ENCODE data around the gene SOX5. TPM values are rescaled to one million over a fixed set of nuclear protein-coding genes. Genes with fewer than 3 reads are reported as not detected.

Gene SOX5
- total RNA-seq, 3 donors from 2014 or later (not counting 1 experiment from before 2014, with no cell fraction given), result 0.80 to 0.95 TPM; not detected in 1

DNA sequence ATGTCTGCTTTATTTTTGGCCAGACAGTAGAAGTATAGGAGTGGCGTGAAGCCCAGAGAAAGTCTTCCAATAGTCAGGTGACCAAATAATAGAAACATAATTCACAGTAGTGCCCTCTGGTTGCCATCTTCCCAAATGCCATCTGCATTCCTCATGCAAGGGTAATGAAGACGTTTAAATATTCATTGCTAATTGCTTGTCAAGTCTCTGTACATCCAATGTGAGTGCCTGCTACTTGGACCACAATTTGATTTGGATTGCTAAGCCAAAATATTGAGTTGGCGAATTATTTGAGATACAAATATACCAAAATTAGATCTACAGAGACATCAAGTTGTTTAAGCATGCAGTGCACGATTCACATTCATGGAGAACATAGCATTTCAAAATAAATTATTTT lies 402.7 kb downstream of the SOX5 start:
- DNase-seq (no peak), ATAC-seq (no peak)
- no peaks in the 10 kb centered on the region for H3K27me3 ChIP-seq (ENCODE audit: control insufficient read depth, insufficient read depth, low read length)
- H3K4me1 Mint-ChIP-seq, result no peaks in the 10 kb centered on the region
- no peaks in the 10 kb centered on the region for H3K4me1 ChIP-seq (ENCODE audit: control insufficient read depth, insufficient read depth, low read length)
- no peaks in the 10 kb centered on the region for H3K36me3 Mint-ChIP-seq
- 83% methylated on average over 3 of the region's 4 CpGs for WGBS (ENCODE audit: insufficient coverage)
- H3K27me3 Mint-ChIP-seq (ENCODE audit: low read depth in 2 of 2), result no peaks in the 10 kb centered on the region
- H3K9me3 Mint-ChIP-seq, result peaks cover 4 to 5% of the 10 kb centered on the region in 2 donors
- H3K9me3 ChIP-seq (ENCODE audit: control insufficient read depth, insufficient read depth, low read length), result no peaks in the 10 kb centered on the region
- intact Hi-C loops (cut with micrococcal nuclease), result no loop called here
- no peaks in the 10 kb centered on the region for H3K36me3 ChIP-seq (ENCODE audit: control insufficient read depth, insufficient read depth, low read length)
- H3K27ac ChIP-seq (ENCODE audit: low read length), result no peak overlapping the region
- no peak overlapping the region for H3K4me3 Mint-ChIP-seq
- H3K27ac Mint-ChIP-seq, result no peak overlapping the region
- no peak overlapping the region for H3K4me3 ChIP-seq (ENCODE audit: low read length)
- TF ChIP-seq, protein P1, sequence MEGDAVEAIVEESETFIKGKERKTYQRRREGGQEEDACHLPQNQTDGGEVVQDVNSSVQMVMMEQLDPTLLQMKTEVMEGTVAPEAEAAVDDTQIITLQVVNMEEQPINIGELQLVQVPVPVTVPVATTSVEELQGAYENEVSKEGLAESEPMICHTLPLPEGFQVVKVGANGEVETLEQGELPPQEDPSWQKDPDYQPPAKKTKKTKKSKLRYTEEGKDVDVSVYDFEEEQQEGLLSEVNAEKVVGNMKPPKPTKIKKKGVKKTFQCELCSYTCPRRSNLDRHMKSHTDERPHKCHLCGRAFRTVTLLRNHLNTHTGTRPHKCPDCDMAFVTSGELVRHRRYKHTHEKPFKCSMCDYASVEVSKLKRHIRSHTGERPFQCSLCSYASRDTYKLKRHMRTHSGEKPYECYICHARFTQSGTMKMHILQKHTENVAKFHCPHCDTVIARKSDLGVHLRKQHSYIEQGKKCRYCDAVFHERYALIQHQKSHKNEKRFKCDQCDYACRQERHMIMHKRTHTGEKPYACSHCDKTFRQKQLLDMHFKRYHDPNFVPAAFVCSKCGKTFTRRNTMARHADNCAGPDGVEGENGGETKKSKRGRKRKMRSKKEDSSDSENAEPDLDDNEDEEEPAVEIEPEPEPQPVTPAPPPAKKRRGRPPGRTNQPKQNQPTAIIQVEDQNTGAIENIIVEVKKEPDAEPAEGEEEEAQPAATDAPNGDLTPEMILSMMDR (IDR thresholded peaks at IDR 0.05), result no peak

DNA sequence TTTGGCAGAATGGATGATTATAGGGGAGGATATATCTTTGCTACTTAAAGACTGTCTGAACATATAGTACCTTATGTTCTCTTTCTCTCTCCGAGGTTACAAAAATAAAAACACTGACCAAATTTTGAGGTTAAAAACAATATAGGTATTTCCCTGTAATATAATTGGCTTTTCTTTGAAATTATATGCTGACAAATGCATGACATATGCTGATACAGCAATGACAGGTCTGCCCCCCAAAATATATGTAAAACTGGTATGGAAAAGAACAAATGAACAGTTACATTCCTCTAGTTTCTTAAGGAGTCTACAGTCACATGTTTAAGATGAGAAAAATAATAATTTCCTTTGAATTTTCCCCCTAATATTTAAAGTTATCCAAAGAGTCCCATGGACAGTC lies 405.7 kb downstream of the SOX5 start:
- peaks cover 4 to 12% of the 10 kb centered on the region in 2 donors for H3K9me3 Mint-ChIP-seq
- H3K27me3 Mint-ChIP-seq (ENCODE audit: low read depth in 2 of 2), result no peaks in the 10 kb centered on the region
- no peaks in the 10 kb centered on the region for H3K4me1 Mint-ChIP-seq
- H3K36me3 ChIP-seq (ENCODE audit: control insufficient read depth, insufficient read depth, low read length), result no peaks in the 10 kb centered on the region
- intact Hi-C loops (cut with micrococcal nuclease), result no loop called here
- no peaks in the 10 kb centered on the region for H3K4me1 ChIP-seq (ENCODE audit: control insufficient read depth, insufficient read depth, low read length)
- no CpG with 5 or more reads among the region's 1 CpG for WGBS (ENCODE audit: insufficient coverage)
- TF ChIP-seq, protein P1 (IDR thresholded peaks at IDR 0.05), result no peak
- no peaks in the 10 kb centered on the region for H3K9me3 ChIP-seq (ENCODE audit: control insufficient read depth, insufficient read depth, low read length)
- DNase-seq, result no peak
- no peaks in the 10 kb centered on the region for H3K27me3 ChIP-seq (ENCODE audit: control insufficient read depth, insufficient read depth, low read length)
- no peak overlapping the region for H3K27ac ChIP-seq (ENCODE audit: low read length)
- no peaks in the 10 kb centered on the region for H3K36me3 Mint-ChIP-seq
- ATAC-seq, result no peak
- H3K4me3 ChIP-seq (ENCODE audit: low read length), result no peak overlapping the region
- no peak overlapping the region for H3K4me3 Mint-ChIP-seq
- no peak overlapping the region for H3K27ac Mint-ChIP-seq

DNA sequence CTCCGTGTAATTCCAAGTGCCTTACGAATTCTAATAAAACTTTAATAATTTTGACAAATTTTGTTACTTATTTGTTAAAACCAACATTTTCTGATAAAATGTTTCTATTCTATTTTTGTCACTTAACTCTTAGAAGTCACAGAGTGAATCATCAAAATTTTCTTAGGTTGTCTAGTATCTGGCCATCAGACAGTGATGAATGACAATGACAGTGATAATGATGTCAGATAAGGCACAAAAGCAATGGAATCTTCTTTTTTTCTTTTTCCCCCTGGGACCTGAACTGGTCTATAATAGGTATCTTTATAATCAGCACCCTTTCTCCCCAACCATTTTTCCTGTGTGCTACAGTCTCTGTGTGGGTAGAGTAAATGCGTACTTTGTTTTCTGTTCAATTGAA lies 407.3 kb downstream of the SOX5 start:
- Mint-ChIP-seq H3K4me1 (no peaks in the 10 kb centered on the region), H3K27me3 (ENCODE audit: low read depth in 2 of 2) (no peaks in the 10 kb centered on the region), H3K4me3 (no peak overlapping the region), H3K27ac (no peak overlapping the region), H3K36me3 (no peaks in the 10 kb centered on the region), H3K9me3 (peaks cover 2 to 12% of the 10 kb centered on the region in 2 donors)
- no peaks in the 10 kb centered on the region for H3K36me3 ChIP-seq (ENCODE audit: control insufficient read depth, insufficient read depth, low read length)
- no peak for ATAC-seq
- no peak for DNase-seq
- no peak overlapping the region for H3K4me3 ChIP-seq (ENCODE audit: low read length)
- H3K9me3 ChIP-seq (ENCODE audit: control insufficient read depth, insufficient read depth, low read length), result no peaks in the 10 kb centered on the region
- TF ChIP-seq, protein P1 (IDR thresholded peaks at IDR 0.05), result no peak
- WGBS (ENCODE audit: insufficient coverage), result 100% methylated on average over 2 of the region's 3 CpGs
- intact Hi-C loops (cut with micrococcal nuclease), result no loop called here
- H3K27me3 ChIP-seq (ENCODE audit: control insufficient read depth, insufficient read depth, low read length), result no peaks in the 10 kb centered on the region
- H3K4me1 ChIP-seq (ENCODE audit: control insufficient read depth, insufficient read depth, low read length), result no peaks in the 10 kb centered on the region
- no peak overlapping the region for H3K27ac ChIP-seq (ENCODE audit: low read length)

DNA sequence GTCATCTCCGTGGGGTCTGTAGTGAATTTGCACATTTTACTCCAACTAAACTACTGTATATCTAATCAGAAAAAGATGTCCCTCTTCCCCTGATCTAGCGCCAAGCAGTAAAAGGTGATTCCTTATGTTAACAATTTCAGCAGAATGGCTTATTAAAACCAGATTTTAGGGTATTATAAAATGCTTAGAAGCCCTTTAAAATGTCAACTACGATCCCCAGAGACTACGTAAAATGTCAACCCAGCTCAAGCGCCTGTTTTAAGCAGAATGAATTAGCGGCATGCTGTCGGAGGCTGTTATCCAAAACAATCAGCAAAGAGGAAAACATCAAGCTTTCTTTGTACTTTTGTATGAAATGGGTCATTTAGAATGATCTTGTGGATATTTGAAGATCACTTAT lies 408.9 kb downstream of the SOX5 start:
- Histone ChIP-seq H3K36me3 (ENCODE audit: control insufficient read depth, insufficient read depth, low read length) (no peaks in the 10 kb centered on the region), H3K27ac (ENCODE audit: low read length) (no peak overlapping the region), H3K27me3 (ENCODE audit: control insufficient read depth, insufficient read depth, low read length) (no peaks in the 10 kb centered on the region), H3K4me1 (ENCODE audit: control insufficient read depth, insufficient read depth, low read length) (no peaks in the 10 kb centered on the region), H3K4me3 (ENCODE audit: low read length) (no peak overlapping the region), H3K9me3 (ENCODE audit: control insufficient read depth, insufficient read depth, low read length) (no peaks in the 10 kb centered on the region)
- ATAC-seq (no peak), DNase-seq (no peak)
- no peak overlapping the region for H3K4me3 Mint-ChIP-seq
- WGBS (ENCODE audit: insufficient coverage), result 94% methylated on average over 6 of the region's 7 CpGs
- TF ChIP-seq, protein P1 (IDR thresholded peaks at IDR 0.05), result no peak
- intact Hi-C loops (cut with micrococcal nuclease), result no loop called here
- no peak overlapping the region for H3K27ac Mint-ChIP-seq
- H3K36me3 Mint-ChIP-seq, result no peaks in the 10 kb centered on the region
- no peaks in the 10 kb centered on the region for H3K27me3 Mint-ChIP-seq (ENCODE audit: low read depth in 2 of 2)
- no peaks in the 10 kb centered on the region for H3K4me1 Mint-ChIP-seq
- H3K9me3 Mint-ChIP-seq, result peaks cover 3 to 12% of the 10 kb centered on the region in 2 donors

Data from natural killer cell (primary cell).